Keratinocyte (primary cell): ENCODE data around the gene CDC42EP5.

Experiments
- CTCF ChIP-seq, 3 experiments: IDR thresholded peaks in 1 of 3; conservative IDR thresholded peaks in 1 of 3; optimal IDR thresholded peaks in 1 of 3; 2 replicates in 2 of 3; 3 replicates in 1 of 3; pipeline versions ENCODE3 to v1.5.1; 2011; ENCODE audit warnings: low read length in 3 of 3, mild to moderate bottlenecking in 3 of 3, moderate library complexity in 2 of 3, control low read depth in 1 of 3, inconsistent platforms in 1 of 3; ENCODE audit not compliant: insufficient read depth in 2 of 3; ENCODE audit errors: extremely low read depth in 1 of 3
- EZH2 ChIP-seq: IDR thresholded peaks from one replicate; pipeline ENCODE4 v1.6.1; 2012; ENCODE audit warnings: inconsistent platforms, mild to moderate bottlenecking, low read length, moderate library complexity

GRCh38 chr19:54465426-54466109 is 7.5 kb downstream of the CDC42EP5 start:
- no peak for TF ChIP-seq CTCF (optimal IDR thresholded peaks at IDR 0.05 in 1 of 3, IDR thresholded peaks at IDR 0.05 in 1 of 3, conservative IDR thresholded peaks at IDR 0.05 in 1 of 3; ENCODE audit: extremely low read depth in 1 of 3, insufficient read depth in 2 of 3, low read length in 3 of 3)
- TF ChIP-seq EZH2 = no peak
